IMR-90 (cell line): ENCODE results near the gene MPPED2. TPM values are rescaled to one million over a fixed set of nuclear protein-coding genes. Genes with fewer than 3 reads are reported as not detected.
"Not testable (repeated sequence)": the region's sequence is repeated elsewhere in the genome, so short reads cannot be mapped to it uniquely, and the experiment has no call there.

Source experiments
- ATAC-seq: fragments of 200-7000 bp; cut with Tn5 transposase; 2 replicates; pipeline ENCODE4 v1.9.1; 2020; ENCODE audit warnings: low read depth, mild to moderate bottlenecking, moderate library complexity
- BruUV-seq: library from RNA; stranded (reverse); fragments of 400-500 nt; replicated peaks from 2 replicates; lab custom pipeline; 2021; lab: Mats Ljungman, UMichigan
- CTCF ChIA-PET: fragments of 300-600 bp; formaldehyde crosslinking; extraction: SDS; loops from one replicate; lab custom pipeline; 2021; ENCODE audit warnings: antibody characterized with exemption; lab: Yijun Ruan, JAX
- POLR2A ChIA-PET: fragments of 300-600 bp; sonication (Branson Sonifier 250); formaldehyde crosslinking; loops from one replicate; lab custom pipeline; 2022; ENCODE audit warnings: antibody characterized with exemption; ENCODE audit not compliant: unreplicated experiment; lab: Charles Lee
- DNase-seq: peaks from one replicate; pipeline ENCODE4 v3.0.0; 2013
- H2AFZ ChIP-seq: replicated peaks from 2 replicates; pipeline ENCODE3; 2013; ENCODE audit warnings: low read length, mild to moderate bottlenecking; ENCODE audit not compliant: poor library complexity
- H2AK5ac ChIP-seq: 2 replicates; pipeline ENCODE4 v1.6.1; 2013; ENCODE audit warnings: low read depth, low read length, inconsistent platforms
- H2AK9ac ChIP-seq: replicated peaks from 2 replicates; pipeline ENCODE3; 2013; ENCODE audit warnings: mild to moderate bottlenecking, low read depth, low read length, moderate library complexity; ENCODE audit not compliant: poor library complexity
- H2BK120ac ChIP-seq: 2 replicates; pipeline ENCODE4 v1.6.1; 2013; ENCODE audit warnings: low read depth, low read length, inconsistent platforms
- H2BK15ac ChIP-seq: 3 replicates; pipeline ENCODE4 v1.6.1; 2013; ENCODE audit warnings: low read depth, low read length, inconsistent platforms
- H2BK20ac ChIP-seq: 2 replicates; pipeline ENCODE4 v1.6.1; 2013; ENCODE audit warnings: low read depth, mild to moderate bottlenecking, inconsistent platforms, low read length, moderate library complexity
- H2BK5ac ChIP-seq: 2 replicates; pipeline ENCODE4 v1.6.1; 2013; ENCODE audit warnings: mild to moderate bottlenecking, low read depth, low read length, inconsistent platforms; ENCODE audit not compliant: poor library complexity, severe bottlenecking
- H3K14ac ChIP-seq: replicated peaks from 2 replicates; pipeline ENCODE4 v1.6.1; 2013; ENCODE audit warnings: low read depth, low read length, inconsistent platforms
- H3K18ac ChIP-seq: 2 replicates; pipeline ENCODE4 v1.6.1; 2013; ENCODE audit warnings: low read depth, low read length, control low read depth
- H3K23ac ChIP-seq: 2 replicates; pipeline ENCODE4 v1.6.1; 2013; ENCODE audit warnings: low read depth, low read length, inconsistent platforms
- H3K27ac ChIP-seq: 2 replicates; pipeline ENCODE4 v1.5.1; 2013; ENCODE audit warnings: mild to moderate bottlenecking, control low read depth, low read length; ENCODE audit not compliant: insufficient read depth
- H3K27me3 ChIP-seq: 2 replicates; pipeline ENCODE4 v1.6.1; 2013; ENCODE audit warnings: low read length; ENCODE audit not compliant: control insufficient read depth, insufficient read depth
- H3K36me3 ChIP-seq: 2 replicates; pipeline ENCODE4 v1.6.1; 2013; ENCODE audit warnings: low read length, mixed read lengths; ENCODE audit not compliant: control insufficient read depth, insufficient read depth
- H3K4ac ChIP-seq: 2 replicates; pipeline ENCODE4 v1.6.1; 2013; ENCODE audit warnings: low read depth, low read length, inconsistent platforms
- H3K4me1 ChIP-seq: 2 replicates; pipeline ENCODE4 v1.6.1; 2013; ENCODE audit warnings: low read length, mixed read lengths; ENCODE audit not compliant: control insufficient read depth, insufficient read depth
- H3K4me2 ChIP-seq: 2 replicates; pipeline ENCODE4 v1.6.1; 2013; ENCODE audit warnings: low read depth, mild to moderate bottlenecking, control low read depth, low read length, moderate library complexity
- H3K4me3 ChIP-seq: 2 replicates; pipeline ENCODE4 v1.5.1; 2013; ENCODE audit warnings: low read depth, mild to moderate bottlenecking, control low read depth, low read length, moderate library complexity; ENCODE audit not compliant: insufficient read depth
- H3K56ac ChIP-seq: 2 replicates; pipeline ENCODE4 v1.6.1; 2013; ENCODE audit warnings: low read length, inconsistent platforms; ENCODE audit not compliant: insufficient read depth; ENCODE audit errors: extremely low read depth
- H3K79me1 ChIP-seq, 2 experiments: 2 replicates each; pipeline ENCODE4 v1.6.1; 2013; ENCODE audit warnings: low read length in 2 of 2, inconsistent platforms in 1 of 2, low read depth in 1 of 2
- H3K9ac ChIP-seq: 2 replicates; pipeline ENCODE4 v1.6.1; 2013; ENCODE audit warnings: low read depth, low read length, control low read depth
- H3K9me1 ChIP-seq: 2 replicates; pipeline ENCODE4 v1.6.1; 2013; ENCODE audit warnings: low read length, inconsistent platforms; ENCODE audit not compliant: insufficient read depth
- H3K9me3 ChIP-seq: 2 replicates; pipeline ENCODE4 v1.6.1; 2013; ENCODE audit warnings: low read length; ENCODE audit not compliant: control insufficient read depth, insufficient read depth
- H4K20me1 ChIP-seq: 2 replicates; pipeline ENCODE4 v1.6.1; 2013; ENCODE audit warnings: low read length, inconsistent platforms; ENCODE audit not compliant: insufficient read depth
- H4K5ac ChIP-seq: 2 replicates; pipeline ENCODE4 v1.6.1; 2013; ENCODE audit warnings: mild to moderate bottlenecking, low read depth, low read length, control low read depth
- H4K8ac ChIP-seq, 2 experiments: 2 replicates each; pipeline ENCODE4 v1.6.1; 2013; ENCODE audit warnings: low read depth in 2 of 2, low read length in 2 of 2, control low read depth in 1 of 2, inconsistent platforms in 1 of 2
- H4K91ac ChIP-seq: 2 replicates; pipeline ENCODE4 v1.6.1; 2013; ENCODE audit warnings: low read depth, low read length, inconsistent platforms; ENCODE audit not compliant: insufficient read depth
- WGBS, 2 experiments: methylation state at CpG; one replicate each; pipeline versions ENCODE4 v1.1.5 to v1.1.7; 2013; ENCODE audit warnings: missing lambda C conversion rate in 2 of 2; ENCODE audit not compliant: insufficient read length in 1 of 2; ENCODE audit errors: extremely low coverage in 2 of 2; 5-methylcytosine and 5-hydroxymethylcytosine counted together
- dilution Hi-C: fragments of 300-500 bp; cut with HindIII; formaldehyde crosslinking; loops from one replicate; pipeline ENCODE4 v1.14.3; 2018; ENCODE audit warnings: low sequenced_read_pairs; ENCODE audit not compliant: unreplicated experiment
- in situ Hi-C: fragments of 300-500 bp; cut with MboI; formaldehyde crosslinking; loops from 3 replicates; pipeline ENCODE4 v1.14.3; 2019; ENCODE audit warnings: low sequenced_read_pairs, inconsistent platforms, mixed read lengths
- intact Hi-C: fragments of 100-400 bp; cut with micrococcal nuclease; formaldehyde crosslinking; loops from 2 replicates; pipeline ENCODE4 v1.10.0; 2022
- polyA plus RNA-seq, 3 experiments: library from polyadenylated mRNA; depleted of rRNA; stranded (reverse); fragments of >200 nt; gene quantifications; 2 replicates each; pipeline ENCODE4 v1.2.3, GENCODE V29; 2012; ENCODE audit warnings: low replicate concordance in 1 of 3
- total RNA-seq: library from RNA; depleted of rRNA; stranded (reverse); fragments of >200 nt; gene quantifications from 2 replicates; pipeline ENCODE4 v1.2.3, GENCODE V29; 2012

Gene MPPED2
- total and polyA plus RNA-seq, 2 of the 4 experiments (the other 2 are of a cell fraction): 0.10 TPM; not detected in 1

DNA sequence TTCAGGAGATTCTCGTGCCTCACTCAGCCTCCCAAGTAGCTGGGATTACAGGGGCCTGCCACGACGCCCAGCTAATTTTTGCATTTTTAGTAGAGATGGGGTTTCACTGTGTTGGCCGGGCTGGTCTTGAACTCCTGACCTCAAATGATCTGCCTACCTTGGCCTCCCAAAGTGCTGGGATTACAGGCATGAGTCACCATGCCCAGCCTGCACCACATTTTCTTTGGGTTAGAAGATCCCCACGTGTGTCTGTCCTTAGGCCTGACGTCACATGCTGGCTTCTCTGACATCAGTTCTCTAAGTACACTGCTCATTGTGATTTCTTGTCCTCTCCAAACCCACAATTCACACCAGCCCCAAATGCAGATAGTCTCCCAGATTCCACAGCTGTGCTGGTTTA is 31.6 kb downstream of the MPPED2 start:
- H3K27ac ChIP-seq, POLR2A ChIA-PET, H2AK5ac ChIP-seq, H3K79me1 ChIP-seq, H2BK20ac ChIP-seq, H3K23ac ChIP-seq, BruUV-seq, H3K27me3 ChIP-seq, dilution Hi-C loops, H3K4me3 ChIP-seq, in situ Hi-C loops, H2AK9ac ChIP-seq, H3K4me2 ChIP-seq, H3K9me3 ChIP-seq, CTCF ChIA-PET, H3K14ac ChIP-seq, H3K9ac ChIP-seq, H3K4ac ChIP-seq, intact Hi-C loops, H2BK15ac ChIP-seq, H3K56ac ChIP-seq, H4K5ac ChIP-seq, H4K20me1 ChIP-seq, H4K91ac ChIP-seq, ATAC-seq, H4K8ac ChIP-seq, H3K9me1 ChIP-seq, H2BK5ac ChIP-seq, H3K4me1 ChIP-seq, H2AFZ ChIP-seq, H3K18ac ChIP-seq, H2BK120ac ChIP-seq, H3K36me3 ChIP-seq, DNase-seq: not testable (repeated sequence)
- WGBS, 2 experiments: 83% methylated on average over 1 of the region's 6 CpGs; no CpG with 5 or more reads in 1 of the 2 experiments
